Stimulated activated CD8-positive, alpha-beta memory T cell treated with anti-CD3 and anti-CD28 coated beads, Interleukin-15, amount 100 ng/mL, for 4 hours (primary cell): Measurements from ENCODE around the gene NCAPH2.

ENCODE experiments used
- DNase-seq, 2 donors: peaks; one replicate each; pipeline ENCODE4 v3.0.0-alpha.2; 2020; ENCODE audit warnings: low read depth in 2 of 2

NCAPH2 gene

DNA sequence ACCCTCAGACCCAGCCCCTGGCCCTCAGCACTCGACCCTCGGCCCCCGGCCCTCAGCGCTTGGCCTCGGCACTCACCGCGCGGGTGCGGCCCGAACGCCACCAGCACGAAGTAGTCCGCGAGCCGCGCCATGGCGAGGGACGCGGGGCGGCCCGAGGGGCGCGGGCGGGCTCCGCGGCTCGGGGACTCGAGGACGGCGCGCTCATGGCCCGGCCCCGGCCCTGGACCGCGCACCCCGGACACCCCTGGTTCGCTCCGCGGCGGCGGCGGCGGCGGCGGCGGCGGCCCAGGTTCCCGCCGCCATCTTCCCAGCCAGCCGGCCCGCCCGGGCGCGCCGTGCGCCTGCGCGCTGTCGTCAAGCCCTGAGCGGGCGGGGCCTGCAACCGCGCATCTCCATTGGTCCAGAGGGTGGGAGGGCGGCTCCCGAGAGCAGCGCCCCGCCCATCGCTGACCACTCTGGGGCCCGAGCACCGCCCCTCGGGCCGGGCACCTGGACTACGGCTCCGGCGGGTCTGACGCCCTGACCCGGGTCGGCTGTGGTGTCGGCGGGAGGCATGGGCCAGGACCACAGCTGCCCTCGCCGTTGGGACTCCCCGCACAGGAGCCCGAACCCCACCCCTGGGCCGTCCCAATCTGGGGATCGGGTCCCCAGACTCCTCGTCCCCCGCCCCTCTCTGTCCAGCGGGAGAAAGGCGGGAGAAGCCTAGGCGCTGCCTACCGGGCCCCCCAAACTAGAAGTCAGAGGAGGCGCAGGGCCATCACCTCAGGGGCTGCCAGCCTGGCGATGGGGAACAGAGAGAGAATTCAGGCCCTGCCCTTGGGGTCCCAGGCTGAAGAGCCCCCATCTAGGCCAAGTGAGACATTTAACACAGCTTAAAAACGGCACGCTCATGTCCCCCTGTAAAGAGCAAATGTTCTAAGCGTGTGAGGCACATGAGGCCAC lies 33.0 kb upstream of the NCAPH2 start, which contains the start of gene SBF1:
SBF1 (minus strand) TSS at position 326 of the 942 bp plus-strand sequence; CDS start at position 131, 195 bp downstream.
- peak; percentile 74 to 79 for DNase-seq

DNA sequence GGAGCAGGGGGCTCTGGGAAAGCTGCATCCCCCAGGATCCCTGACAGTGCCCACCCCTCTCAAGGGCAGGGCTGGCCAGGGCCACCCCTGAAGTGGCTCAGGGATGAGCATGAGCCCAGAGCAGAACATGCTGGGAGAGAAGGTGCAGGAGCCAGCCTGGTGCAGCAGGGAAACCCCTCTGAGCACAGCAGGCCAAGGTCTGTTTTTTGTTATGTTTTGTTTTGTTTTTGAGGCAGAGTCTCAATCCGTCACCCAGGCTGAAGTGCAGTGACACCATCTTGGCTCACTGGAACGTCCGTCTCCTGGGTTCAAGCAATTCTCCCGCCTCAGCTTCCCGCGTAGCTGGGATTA lies 32.4 kb upstream of the NCAPH2 start:
- no peak for DNase-seq

DNA sequence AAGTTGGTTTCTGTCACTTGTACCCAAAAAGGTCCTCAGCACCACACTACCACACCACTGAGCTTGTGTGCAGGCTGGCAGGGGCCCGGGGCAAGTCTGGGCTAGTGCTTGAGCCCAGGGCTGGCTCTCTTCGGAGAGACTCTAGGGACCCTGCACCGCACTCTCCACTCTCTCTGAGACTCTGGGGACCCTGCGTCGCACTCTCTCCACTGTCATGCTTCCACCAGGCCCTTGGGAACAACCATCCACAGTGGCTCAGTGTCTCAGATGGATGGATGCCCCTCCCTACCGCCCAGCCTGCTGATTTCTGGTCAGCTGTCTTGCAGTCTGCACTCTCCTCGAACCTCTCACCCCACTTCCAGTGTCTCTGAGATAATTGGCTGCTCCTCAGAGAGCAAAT lies 31.2 kb upstream of the NCAPH2 start:
- DNase-seq: no peak

DNA sequence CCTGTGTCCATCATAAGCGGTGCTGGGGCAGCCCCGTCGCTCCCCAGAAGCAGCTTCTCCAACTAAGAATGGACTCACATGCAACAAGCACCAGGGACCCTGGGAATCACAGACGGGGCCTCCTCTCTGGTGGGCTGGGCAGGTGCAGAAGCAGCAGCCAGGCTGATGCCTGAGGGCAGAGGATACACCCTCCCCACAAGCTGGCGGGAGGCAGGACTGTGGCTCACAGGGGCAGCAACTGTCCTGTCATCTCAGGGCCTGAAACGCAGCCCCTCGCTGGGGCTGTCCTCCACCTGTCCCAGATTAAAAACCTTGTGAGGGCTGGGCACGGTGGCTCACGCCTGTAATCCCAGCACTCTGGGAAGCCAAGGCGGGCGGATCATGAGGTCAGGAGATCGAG lies 30.1 kb upstream of the NCAPH2 start:
- no peak for DNase-seq

DNA sequence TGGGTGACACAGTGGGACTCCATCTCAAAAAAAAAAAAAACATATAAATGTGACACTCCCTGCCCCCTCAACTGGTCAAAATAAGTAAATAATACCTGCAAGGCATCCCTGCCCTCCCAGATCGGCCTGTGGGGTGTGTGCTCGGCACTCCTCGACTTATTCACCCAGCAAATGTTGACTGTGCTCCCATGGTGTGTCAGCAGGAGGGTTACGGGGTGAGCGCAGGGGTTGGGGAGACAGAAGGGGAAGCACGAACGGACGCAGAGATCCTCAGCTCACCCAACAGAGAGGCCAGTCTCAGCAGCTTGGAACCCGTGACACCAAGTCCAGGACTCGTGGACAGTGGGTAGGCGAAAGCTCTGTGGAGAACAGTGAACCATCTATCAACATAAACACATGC lies 28.3 kb upstream of the NCAPH2 start:
- no peak for DNase-seq

DNA sequence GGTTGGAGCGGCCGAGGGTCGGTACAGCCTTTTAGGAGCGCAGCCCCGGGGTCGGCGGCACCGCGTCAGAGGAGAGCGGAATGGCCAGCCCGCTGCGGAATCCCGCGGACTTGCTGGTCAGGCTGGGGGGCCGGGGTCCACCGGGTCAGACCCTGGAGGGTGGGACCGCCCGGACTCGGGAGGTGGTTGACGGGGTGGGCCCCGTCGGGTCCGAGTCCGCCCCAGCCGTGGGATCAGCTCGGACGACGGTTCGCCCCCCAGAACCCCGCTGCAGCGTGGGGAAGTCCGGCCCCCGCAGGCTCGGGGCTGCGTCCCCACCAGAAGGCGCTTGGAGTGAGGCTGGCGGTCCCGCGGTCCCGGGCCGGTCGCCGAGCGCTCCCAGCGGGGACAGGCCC lies 27.0 kb upstream of the NCAPH2 start:
- no peak for DNase-seq

DNA sequence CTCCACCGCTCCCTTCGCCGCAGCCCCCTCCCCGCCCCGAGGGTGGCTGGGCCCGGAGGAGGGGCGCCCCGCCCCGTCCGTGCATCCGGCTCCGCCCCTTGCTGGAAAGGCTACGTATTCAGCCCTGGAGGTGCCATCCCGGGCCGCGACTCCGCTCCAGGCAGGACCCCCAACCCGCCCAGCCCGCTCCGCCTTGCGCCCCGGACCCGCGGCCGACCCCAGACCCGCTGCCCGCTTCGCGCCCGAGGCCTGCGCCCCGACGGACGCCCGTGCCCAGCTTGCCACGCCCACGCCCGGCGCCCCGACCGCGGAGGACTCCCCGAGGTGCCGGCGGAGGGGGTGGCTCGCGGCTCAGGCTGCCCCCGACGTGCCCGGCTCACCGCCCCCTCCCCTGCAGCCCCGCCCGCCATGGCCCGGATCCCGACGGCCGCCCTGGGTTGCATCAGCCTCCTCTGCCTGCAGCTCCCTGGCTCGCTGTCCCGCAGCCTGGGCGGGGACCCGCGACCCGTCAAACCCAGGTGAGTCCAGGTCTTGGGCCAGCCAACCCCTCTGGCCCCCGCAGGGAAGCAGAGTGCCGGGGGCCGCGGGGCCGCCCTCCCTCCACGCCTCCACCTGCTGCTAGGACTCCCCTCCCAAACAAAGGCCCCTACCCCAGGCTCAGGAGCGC lies 26.5 kb upstream of the NCAPH2 start, which contains the start of gene ADM2:
ADM2 (plus strand) TSS at position 104 of the 667 bp plus-strand sequence; CDS start at position 409, 305 bp downstream.
- peak in 1 of 2 donors; percentile 50 for DNase-seq

DNA sequence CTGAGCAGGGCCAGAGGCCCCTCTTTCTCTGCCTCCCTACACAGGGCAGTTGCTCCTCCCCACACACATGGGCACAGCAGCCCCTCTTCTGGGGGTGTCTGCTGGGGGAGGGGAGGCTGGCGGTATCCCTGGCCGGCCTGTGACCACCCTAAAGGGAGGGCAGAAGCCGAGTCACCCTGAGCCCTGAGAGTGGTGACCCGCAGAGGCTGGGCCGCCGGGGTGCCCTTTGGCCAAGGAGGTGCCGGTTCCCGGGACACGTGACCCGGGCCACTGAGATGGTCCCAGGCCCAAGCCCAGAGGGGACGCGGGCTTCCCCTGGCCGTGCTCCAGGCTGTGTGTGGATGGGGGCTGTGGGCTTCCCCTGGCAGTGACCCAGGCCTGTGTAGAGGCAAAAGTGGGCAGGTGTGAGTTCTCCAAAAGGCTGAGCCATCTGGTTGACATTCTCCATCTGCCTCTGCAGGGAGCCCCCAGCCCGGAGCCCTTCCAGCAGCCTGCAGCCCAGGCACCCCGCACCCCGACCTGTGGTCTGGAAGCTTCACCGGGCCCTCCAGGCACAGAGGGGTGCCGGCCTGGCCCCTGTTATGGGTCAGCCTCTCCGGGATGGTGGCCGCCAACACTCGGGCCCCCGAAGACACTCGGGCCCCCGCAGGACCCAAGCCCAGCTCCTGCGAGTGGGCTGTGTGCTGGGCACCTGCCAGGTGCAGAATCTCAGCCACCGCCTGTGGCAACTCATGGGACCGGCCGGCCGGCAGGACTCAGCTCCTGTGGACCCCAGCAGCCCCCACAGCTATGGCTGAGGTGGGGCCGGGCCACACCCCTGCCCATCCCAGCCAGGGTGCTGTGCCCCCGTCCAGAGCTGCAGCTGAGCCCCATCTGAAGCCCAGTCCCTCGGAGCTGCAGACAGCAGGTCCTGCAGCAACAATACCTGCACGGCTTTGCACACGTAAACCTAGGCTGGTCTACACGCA lies 25.6 kb upstream of the NCAPH2 start:
- DNase-seq: no peak

DNA sequence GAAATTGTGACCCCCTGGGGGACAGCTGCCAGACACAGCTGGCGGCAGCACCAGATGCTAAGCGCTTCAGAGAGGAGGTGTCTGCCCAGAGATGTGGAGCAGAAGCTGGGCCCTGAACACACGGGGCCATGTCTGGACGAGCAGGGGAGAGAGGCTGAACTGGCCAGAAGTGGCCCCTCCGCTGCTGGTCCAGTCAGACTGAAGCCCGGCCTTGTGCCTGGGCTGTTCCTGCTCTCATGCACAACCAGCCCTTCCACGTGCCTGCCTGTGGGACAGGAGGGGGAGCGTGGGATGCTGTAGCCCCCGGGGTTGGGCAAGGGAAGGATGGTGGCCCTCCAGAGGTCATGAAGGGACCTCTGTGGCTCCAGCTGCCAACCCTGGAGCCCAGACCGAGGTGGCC lies 24.9 kb upstream of the NCAPH2 start:
- DNase-seq: no peak

DNA sequence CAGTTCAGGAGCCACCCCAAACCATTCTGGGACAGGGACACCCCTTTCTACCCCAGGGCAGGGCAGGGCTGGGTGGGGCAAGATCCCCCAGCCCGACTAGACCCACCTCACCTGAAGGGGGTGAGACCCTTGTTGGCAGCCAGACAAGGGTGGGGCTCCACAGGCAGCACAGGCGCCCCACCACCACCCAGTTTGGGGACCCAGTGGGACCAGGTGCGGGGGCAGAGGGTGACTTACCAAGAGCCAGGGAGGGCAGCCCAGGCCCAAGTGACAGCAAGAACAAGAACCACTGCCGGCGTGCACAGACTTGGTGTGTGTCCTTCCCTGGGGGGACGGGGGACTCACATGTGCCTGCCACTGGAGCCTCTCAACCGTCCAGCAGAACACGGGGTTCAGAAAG lies 24.5 kb upstream of the NCAPH2 start:
- DNase-seq: no peak

DNA sequence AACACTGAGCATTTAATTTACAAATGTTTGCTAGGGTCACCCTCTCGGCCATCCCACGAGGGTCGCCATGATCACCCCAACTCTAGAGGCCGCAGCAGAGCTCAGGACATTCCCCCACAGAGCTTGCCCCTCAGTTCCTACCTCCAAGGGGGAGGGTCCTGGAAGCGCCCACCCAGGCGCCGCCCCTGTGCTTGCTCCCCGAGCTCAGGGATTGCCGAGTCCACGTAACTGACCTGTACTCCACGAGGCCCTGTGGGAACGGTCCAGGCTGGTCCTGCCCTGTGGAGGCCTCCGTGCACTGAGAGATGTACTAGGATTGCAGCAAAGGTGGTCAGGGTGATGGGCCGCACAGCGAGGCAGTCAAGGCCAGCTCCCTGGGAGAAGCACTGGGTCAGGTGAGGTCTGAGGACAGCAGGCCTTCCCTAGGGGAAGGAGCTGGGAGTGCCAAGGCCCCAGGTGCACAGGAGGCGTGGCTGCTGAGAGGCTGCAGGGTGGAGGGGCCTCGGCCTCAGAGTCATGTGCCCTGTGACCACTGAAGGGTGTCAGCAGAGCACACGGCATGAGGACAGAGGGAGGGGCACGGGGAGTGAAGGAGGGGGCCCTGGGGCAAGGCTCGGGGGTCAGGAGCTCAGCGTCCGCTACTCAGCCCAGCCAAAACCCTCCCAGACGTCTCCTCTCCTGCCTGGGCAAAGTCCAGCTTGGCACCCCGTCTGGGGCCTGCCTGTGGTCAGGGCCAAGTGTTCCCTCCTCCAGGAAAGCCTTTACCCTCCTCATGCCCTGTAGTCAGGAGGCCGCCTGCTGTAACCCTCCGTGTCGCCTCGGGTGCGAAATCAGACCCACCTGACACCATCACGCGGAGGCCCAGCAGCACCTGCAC lies 23.8 kb upstream of the NCAPH2 start:
- DNase-seq: no peak

DNA sequence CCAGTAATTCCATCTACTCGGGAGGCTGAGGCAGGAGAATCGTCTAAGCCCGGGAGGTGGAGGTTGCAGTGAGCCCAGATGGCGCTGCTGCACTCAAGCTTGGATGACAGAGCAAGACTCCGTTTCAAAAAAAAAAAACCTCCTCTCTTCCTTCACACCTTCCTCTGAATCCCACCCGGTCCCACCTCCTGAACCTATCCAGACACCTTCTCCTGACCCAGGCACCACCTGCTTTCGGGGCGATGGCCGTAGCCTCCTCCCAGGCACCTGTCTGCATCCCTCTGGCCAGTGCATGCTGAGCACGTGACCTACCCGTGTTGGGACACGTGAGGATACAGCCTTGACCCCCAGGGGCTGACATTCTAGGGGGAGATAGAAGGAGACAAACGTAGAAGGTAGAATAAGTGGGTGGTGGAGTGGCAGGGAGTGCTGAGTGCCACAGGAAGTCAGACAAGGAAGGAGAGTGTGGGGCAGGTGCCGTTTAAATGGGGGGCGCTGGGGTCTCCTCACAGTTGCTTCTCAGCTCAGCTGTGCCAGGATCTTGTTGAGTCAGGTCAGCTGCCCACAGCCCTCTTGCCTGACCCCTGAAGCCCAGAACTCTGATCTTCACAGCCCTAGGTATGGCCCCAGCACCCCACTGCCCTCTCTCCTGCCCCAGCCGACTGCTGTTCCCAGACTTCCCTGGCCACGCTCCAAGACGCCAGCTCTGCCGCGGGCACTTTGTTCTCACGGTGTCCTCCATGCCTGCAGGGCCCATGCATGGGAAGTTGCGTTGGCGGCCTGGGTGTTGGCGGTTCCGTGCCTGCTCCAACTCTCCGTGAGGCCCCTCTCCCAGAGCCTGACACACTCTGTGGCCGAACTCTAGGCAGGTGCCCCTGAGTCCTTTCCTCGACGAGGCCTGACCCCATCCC lies 22.5 kb upstream of the NCAPH2 start:
- DNase-seq: no peak

DNA sequence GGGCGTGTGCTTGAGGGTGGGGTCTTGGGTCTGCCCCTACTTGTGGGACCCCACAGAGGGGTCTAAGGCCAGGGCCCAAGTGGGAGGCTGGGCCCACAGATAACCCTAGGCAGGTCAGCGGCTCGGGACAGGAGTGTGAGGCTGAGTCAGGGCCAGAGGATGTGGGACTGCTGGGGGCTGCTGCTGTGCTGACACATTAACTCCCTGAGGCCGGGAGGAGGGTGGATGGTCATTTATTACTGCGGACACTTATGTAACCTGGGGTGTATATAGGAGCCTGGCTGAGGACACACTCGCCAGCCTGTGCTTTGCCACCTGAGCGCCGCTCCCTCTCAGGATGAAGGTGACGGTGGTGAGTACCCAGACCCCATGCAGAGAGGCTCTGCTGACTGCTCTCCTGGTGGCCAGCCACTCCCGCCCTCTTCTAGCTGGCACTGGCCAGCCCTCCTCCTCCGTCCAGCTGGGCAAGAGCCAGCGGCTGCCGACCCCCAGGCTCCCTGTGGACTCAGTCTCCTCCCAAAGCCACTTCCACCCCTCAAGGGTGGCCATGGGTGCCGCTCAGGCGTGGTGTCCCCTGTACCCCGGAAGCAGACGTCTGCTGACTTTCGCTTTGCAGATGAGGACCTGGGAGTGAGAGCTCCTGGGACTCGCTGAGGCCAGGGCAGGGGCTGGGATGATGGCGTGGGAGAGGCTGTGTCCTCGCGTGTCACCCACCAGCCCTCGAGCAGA lies 21.3 kb upstream of the NCAPH2 start, which contains the start of gene MIOX:
MIOX (plus strand) TSS at position 299 of the 729 bp plus-strand sequence; CDS start at position 338, 39 bp downstream.
- DNase-seq: no peak

DNA sequence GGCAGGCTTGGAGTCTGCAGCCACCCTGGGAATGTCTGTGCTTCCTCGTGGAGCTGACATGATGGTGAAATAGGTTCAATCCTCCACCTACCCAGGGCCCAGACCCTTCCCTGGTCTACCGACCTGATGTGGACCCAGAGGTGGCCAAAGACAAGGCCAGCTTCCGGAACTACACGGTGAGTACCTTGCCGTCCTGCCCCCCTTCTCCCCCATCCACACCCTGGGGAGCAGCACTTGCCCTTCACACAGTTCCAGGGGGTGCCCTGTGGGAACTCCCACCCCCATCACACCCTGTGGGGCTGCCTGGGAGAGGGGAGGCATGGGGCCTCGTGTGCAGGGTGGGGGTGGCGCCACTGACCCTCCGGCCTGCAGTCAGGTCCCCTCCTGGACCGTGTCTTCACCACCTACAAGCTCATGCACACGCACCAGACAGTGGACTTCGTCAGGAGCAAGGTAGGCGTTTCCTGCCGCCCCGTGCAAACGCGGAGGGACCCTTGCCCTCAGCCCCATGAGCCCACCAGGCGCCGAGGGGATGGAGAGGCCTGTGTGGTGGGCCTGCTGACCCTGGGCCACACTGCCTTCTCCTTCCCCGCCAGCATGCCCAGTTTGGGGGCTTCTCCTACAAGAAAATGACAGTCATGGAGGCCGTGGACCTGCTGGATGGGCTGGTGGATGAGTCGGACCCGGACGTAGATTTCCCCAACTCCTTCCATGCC lies 20.6 kb upstream of the NCAPH2 start:
- no peak for DNase-seq

DNA sequence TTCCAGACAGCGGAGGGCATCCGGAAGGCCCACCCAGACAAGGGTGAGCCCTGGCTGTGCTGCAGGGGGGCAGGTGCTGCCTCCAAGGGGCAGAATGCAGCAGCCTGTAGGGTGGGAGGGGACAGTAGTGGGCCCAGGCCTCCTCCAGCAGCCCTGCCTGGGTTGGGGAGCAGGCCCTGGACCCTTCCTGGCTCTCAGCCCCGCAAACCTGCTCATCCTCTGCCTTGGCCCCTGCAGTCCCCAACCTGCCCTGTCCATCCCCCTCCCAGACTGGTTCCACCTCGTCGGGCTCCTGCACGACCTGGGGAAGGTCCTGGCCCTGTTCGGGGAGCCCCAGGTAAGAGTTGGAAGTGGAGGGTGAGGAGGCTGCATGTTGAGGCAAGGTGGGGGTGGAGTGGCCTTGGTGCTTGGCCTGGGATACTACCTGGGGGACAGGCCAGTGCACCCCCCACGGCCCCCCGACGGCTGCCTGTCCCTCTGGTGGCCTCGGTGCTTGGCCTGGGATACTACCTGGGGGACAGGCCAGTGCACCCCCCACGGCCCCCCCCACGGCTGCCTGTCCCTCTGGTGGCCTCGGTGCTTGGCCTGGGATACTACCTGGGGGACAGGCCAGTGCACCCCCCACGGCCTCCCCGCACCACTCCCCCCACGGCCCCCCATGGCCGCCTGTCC lies 19.9 kb upstream of the NCAPH2 start:
- no peak for DNase-seq

DNA sequence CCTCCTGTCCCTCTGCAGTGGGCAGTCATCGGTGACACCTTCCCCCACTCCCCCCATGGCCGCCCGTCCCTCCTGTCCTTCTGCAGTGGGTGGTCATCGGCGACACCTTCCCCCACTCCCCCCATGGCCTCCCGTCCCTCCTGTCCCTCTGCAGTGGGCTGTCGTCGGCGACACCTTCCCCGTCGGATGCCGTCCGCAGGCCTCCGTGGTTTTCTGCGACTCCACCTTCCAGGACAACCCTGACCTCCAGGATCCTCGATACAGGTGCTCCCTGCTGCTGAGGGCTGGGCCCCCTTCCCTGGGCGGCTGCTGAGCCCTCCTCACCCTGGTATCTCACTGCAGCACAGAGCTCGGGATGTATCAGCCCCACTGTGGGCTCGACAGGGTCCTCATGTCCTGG lies 19.1 kb upstream of the NCAPH2 start:
- DNase-seq: no peak

DNA sequence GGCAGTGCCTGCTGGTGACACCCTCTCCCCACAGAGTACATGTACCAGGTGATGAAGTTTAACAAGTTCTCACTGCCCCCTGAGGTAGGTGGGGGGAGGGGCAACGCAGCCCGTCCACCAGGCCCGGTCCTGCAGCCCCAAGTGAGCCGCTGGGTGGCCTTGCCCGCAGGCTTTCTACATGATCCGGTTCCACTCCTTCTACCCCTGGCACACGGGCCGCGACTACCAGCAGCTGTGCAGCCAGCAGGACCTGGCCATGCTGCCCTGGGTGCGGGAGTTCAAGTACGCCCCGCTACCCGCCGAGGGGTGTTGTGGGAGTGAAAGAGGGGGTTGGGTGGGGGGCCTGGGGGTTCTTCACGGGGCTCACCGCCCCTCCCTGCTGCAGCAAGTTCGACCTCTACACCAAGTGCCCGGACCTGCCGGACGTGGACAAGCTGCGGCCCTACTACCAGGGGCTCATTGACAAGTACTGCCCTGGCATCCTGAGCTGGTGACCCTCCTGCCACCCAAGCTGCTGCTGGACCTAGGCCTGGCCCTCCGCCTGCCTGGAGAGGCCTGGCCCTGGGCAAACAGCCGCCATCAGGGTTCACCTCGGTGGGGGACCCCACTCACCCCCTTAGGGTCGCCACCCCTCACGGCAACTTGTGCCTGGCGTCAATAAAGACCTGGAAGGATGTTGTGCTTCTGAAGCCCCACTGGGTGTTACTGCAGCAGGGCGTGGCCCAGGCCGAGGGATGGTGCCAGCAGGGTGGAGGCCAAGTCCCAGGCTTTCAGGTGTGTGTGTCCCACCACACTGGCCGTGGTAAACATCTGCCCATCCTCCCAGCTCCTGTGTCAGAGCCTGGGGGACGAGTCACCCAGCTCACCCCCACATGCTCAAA lies 18.4 kb upstream of the NCAPH2 start:
- DNase-seq: no peak
